HG02943 (cell line): ENCODE measurements around the gene KLHL21.
"Not testable (repeated sequence)": the region's sequence is repeated elsewhere in the genome, so short reads cannot be mapped to it uniquely, and the experiment has no call there.

Experiments used
- ATAC-seq: cut with Tn5 transposase; IDR thresholded peaks from one replicate; pipeline ENCODE4 v1.9.1; 2021; ENCODE audit warnings: mild to moderate bottlenecking, low read depth, moderate library complexity; ENCODE audit not compliant: unreplicated experiment

KLHL21 gene

GRCh38 chr1:6585081-6585722 lies 17.5 kb downstream of the KLHL21 start:
- ATAC-seq: no peak

GRCh38 chr1:6584126-6585080 lies 18.3 kb downstream of the KLHL21 start:
- ATAC-seq: no peak

- ATAC-seq: no peak
These were observed 20.3 kb downstream of the KLHL21 start for GRCh38 chr1:6582370-6582769.

GRCh38 chr1:6581561-6582305 lies 20.9 kb downstream of the KLHL21 start:
- ATAC-seq: no peak

- ATAC-seq: no peak
These were observed 21.9 kb downstream of the KLHL21 start for GRCh38 chr1:6580593-6581409.

GRCh38 chr1:6580119-6580592 lies 22.5 kb downstream of the KLHL21 start:
- ATAC-seq: peak; percentile 7

GRCh38 chr1:6579374-6580118 lies 23.1 kb downstream of the KLHL21 start, which contains the start of gene ZBTB48:
ZBTB48 (plus strand) TSS chr1:6579994; CDS start chr1:6580610, 616 bp downstream.
- peak; percentile 91 for ATAC-seq

- ATAC-seq: no peak
These were observed 23.9 kb downstream of the KLHL21 start for GRCh38 chr1:6578624-6579373.

- no peak for ATAC-seq
These were observed 24.7 kb downstream of the KLHL21 start for GRCh38 chr1:6577831-6578525.

- ATAC-seq: no peak
These were observed 27.9 kb downstream of the KLHL21 start for GRCh38 chr1:6574818-6575217.

GRCh38 chr1:6574025-6574620 lies 28.5 kb downstream of the KLHL21 start:
- no peak for ATAC-seq

GRCh38 chr1:6572653-6573383 lies 29.9 kb downstream of the KLHL21 start:
- ATAC-seq: no peak

GRCh38 chr1:6570987-6571386 lies 31.7 kb downstream of the KLHL21 start:
- ATAC-seq: no peak

- no peak for ATAC-seq
These were observed 32.6 kb downstream of the KLHL21 start for GRCh38 chr1:6570100-6570499.

- no peak for ATAC-seq
These were observed 33.6 kb downstream of the KLHL21 start for GRCh38 chr1:6569033-6569432.

- ATAC-seq: no peak
These were observed 42.4 kb downstream of the KLHL21 start for GRCh38 chr1:6560267-6560666.

GRCh38 chr1:6559161-6559560 lies 43.5 kb downstream of the KLHL21 start:
- ATAC-seq: not testable (repeated sequence)
